NCI-H345 (cell line): Measurements from ENCODE around the gene RRAD.

Experiments
- DNase-seq: peaks from one replicate; lab custom pipeline; 2025; lab: John Stamatoyannopoulos, UW

RRAD gene

GRCh38 chr16:66934138-66934838 is 9.0 kb upstream of the RRAD start, which contains the start of gene CIAO2B:
CIAO2B (minus strand) TSS chr16:66934402; CDS start chr16:66934364, 38 bp downstream.
- peak; percentile 80 for DNase-seq

DNA sequence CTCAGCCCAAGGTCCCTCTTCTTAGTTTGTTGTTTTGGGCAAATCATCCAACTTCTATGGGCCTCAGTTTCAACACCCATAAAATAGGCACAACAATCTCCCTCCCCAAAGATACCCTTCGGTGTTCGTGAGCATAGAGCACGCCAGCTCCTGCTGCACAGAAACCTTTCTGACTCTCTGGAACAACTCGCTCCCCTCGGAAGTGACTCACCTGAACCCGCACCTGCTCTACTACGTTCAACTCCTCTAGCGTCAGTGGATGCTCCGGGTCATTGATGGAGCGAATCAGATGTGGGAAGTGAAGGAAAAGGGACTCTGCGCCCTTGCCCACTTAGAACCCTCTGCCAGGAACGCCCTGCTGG is 8.4 kb upstream of the RRAD start:
- DNase-seq = peak; percentile 21

- no peak for DNase-seq
Observed at GRCh38 chr16:66932076-66932475, 6.7 kb upstream of the RRAD start.

GRCh38 chr16:66931665-66932064 is 6.3 kb upstream of the RRAD start:
- no peak for DNase-seq

DNA sequence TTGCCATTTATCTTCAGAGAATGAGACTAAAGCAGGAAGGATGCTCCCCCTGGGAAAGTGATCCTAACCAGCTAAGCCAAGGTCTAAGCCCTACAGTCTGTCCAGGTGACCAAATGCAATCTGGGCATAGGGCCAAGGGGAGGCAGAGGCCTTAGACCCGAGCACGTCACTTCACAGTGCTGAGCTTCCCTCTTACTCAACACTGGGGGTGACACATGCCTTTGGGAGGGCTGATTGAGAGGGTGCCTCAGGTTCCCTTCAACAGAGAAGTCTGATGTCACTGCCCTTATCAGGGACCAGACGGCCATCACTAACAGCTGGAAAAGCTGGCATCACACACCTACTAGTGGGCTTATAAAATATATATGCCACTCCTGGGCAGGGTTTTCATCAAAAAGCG is 4.9 kb upstream of the RRAD start:
- no peak for DNase-seq

GRCh38 chr16:66928702-66929388 is 3.5 kb upstream of the RRAD start:
- DNase-seq = no peak

DNA sequence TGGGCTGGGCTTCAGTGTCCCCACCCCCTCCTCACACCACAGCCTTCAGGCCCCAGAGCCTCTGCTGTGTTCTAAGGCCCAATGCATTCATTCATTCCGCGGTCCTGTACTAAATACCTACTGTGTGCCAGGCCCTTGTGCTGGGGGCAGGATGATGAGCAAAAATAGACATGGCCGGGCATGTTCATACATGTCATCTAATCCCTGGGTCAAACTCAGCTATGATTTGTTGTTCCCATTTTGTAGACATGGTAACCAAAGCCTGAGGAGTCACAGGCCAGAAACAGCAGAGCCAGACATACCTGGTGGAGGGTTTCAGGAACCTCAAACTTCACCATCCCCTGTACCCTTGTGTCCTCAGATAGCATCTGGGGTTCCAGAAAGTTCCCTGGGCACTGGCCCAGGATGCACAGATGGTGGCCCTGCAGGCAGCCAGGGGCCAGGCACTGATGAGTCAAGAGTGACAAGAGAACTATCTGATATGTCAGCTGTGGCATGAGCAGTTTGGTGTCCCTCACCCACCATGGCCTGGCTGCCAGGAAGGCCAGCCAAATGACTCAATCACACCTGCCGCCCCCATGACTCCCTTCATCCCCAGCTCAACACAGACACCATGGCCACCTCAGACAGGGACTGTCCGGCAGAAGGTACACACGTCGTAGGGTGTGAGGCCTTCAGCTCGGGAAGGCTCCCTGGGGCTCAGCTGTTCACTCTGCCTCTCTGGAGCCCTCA is 2.7 kb upstream of the RRAD start:
- DNase-seq = no peak

GRCh38 chr16:66926961-66927436 is 1.7 kb upstream of the RRAD start:
- DNase-seq = no peak

GRCh38 chr16:66926171-66926947 is 1.0 kb upstream of the RRAD start:
- DNase-seq = no peak

- DNase-seq = no peak
Observed at GRCh38 chr16:66924527-66925321, 611 bp downstream of the RRAD start.

DNA sequence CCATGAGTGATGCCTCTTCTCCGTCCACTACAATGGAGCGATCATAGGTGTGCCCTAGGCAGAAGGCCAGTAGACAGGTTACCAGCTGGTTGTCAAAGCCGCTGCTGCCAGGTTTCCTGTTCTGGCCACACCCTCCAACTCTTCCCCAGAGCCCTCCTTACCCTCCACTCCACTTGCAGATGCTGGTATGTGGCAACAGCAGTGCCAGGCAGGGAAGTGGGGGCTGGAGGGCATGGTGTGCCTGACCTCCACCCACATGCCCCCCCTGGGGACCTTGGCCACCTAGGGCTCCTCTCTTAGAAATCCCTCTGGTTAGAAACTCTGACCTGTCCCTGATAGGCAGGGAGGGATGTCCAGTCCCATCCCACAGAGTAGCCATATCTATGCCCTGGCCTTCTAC is 1.5 kb downstream of the RRAD start:
- DNase-seq = no peak

DNA sequence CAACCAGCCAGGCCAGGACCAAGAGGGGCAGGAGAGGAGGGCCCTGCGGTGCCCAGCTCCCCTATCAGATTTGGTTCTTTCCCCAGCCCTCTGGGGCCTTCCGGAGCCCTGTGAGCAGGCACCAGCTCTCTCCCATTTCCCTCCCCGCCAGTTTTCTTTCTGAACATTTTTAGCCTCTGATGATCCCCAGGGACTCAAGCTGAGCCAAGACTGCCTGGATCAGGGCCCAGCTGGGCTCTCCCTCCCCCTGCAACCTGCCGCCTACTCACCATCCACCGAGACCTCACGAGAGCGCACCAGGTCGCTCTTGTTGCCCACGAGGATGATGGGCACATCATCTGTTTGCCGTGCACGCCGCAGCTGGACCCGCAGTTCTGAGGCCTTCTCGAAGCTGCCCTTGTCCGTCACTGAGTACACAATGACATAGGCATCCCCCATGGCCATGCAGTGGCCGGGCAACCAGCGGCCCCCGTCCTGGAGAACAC is 2.0 kb downstream of the RRAD start:
- peak; percentile 58 for DNase-seq

DNA sequence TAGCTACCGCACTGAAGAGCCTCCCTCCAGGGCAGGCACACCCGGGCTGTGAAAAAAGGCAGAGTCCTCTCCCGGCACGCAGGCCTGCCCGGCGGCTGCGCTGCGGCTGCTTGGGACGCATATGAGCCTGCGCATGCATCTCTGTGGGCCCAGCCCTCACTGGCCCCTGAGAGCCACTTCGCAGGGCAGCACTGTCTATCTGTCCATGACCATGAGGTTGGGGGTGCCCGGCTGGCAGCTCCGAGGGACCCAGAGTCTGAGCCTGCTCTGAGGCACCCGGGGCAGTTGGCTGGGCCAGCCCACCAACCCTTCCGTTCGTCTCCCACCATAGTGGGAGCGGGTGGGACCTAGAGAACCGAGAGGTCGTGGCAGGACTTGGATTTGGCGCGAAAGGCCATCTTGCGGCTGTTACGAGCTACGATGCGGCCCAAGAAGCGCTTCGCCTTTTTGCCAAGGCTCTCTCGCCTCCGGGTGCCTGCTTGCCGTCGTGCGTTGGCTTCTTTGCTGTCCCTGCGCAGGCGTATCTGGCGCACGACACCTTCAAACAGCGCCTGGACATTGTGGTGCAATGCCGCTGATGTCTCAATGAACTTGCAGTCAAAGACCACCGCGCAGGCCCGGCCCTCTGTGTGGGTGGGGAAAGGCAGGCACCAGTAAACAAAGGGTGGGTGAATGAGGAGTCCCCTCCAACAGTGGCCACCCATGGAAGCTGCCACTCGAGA is 3.4 kb downstream of the RRAD start:
- DNase-seq = no peak

DNA sequence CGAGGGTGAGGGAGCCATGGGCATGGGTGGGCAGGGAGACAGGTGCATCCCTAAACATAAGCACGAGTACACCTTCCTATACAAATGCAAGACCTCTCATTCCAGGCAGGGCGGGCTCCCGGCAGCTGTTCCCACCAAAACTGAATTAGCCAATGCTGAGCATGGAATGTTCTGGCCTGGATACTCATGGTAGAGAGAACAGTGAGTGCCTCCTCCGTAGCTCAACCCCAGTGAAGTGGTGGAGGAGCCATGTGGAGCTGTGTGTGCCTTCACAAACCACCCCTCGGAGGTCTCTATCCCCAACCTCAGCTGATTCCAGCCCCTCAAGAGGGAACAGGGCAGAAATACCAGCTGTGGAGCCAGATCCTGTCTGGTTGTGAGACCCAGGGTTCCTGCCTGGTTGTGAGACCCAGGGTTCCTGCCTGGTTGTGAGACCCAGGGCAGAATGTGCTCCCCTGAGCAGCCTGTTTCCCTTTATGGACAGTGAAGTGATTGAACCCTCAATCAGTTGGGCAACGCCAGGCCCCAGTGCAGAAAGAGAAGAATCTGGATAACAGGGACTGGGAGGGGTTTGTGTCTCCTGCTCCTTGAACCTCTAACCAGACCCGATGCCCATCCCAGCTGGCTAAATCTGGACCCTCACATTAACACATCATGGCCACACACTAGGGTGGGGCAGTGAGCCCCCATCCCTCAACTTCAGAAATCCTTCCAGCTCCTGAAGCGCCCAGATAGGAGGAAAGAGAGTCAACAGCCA is 4.2 kb downstream of the RRAD start:
- no peak for DNase-seq

DNA sequence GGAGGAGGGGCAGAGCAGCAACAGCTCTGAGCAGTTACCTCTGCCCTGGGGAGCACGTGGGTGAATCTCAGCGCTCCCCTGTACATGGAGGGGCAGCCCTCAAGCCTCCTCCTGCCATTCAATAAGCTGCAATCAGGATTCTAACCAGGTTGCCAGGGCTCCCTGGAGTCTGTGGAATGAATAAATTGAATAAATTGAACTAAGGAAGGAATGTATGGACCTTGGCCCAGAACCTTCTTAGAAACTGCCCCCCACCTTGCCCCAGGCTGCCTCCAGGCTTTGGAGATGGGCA is 5.1 kb downstream of the RRAD start:
- no peak for DNase-seq

DNA sequence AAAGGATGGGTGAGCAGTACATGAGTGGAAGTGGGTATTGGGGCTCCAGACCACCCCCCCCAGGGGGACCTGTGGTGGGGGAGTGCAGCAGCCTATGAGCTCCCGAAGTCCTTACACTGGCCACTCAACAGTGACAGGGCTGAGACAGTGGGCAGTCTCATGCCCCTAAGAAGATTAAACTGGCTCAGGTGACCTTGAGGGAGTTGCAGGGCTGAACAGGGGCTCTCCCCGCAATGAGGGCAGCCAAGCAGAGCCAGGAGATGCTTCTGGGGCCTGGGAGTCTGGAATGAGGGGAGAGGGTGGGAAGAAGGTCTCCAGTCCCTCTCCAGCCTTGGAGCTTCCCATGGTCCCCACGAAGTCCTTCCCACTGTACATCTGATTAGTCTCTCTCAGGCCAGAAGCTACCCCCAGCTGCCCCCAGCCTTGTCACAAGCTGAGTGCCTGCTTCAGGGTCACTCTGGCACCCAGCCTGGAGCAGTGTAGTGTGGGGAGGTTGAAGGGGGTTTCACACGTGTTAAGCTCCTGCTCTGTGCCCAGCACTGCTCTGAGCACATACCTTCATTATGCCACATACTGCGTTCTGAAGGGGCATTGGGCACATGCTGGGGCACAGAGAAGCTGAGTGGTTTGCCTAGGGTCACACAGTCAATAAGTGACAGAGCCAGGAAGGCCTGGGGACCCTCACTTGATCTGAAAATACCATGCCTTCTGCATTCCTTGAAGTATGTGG is 5.6 kb downstream of the RRAD start:
- DNase-seq = no peak

- DNase-seq = no peak
Observed at GRCh38 chr16:66918803-66919568, 6.3 kb downstream of the RRAD start, which contains the start of gene CDH16. CDH16 (minus strand) TSS chr16:66918885; CDS start chr16:66918065, 820 bp downstream.

DNA sequence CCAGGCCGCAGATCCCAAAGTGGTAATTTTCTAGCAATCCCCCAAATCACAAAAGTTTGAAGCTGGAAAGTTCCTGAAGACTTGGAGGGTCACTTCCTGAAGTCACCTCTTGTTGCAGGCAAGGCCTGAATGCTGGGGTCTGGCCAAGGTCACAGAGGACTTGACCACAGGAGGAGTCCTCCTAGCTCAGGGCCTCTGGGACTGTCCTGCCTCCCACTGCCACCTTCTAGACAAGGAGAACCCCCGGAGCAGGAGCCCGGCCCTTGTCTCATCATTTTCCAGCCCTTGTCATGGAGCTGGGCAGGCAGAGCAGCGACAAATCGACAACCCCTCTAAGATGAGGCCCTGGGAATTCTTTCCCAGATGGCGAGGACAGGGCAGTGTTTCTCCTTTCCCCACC is 7.0 kb downstream of the RRAD start:
- DNase-seq = no peak
